Chondrocyte (in vitro differentiated cells): ENCODE results near the gene CTSS. TPM values are rescaled to one million over a fixed set of nuclear protein-coding genes. Genes with fewer than 3 reads are reported as not detected.
"Not testable (repeated sequence)": the region's sequence is repeated elsewhere in the genome, so short reads cannot be mapped to it uniquely, and the experiment has no call there.

Experiments used
- DNase-seq: peaks from one replicate; pipeline ENCODE4 v3.0.0; 2021; ENCODE audit warnings: mixed read lengths, low spot score
- H3K27ac Mint-ChIP-seq: one replicate; pipeline ENCODE4 v1.8.0; 2021; ENCODE audit warnings: mild to moderate bottlenecking, moderate library complexity, mixed read lengths; ENCODE audit not compliant: unreplicated experiment
- H3K27me3 Mint-ChIP-seq: 2 replicates; pipeline ENCODE4 v1.8.0; 2021; ENCODE audit warnings: low read depth, mixed read lengths
- H3K36me3 Mint-ChIP-seq: 2 replicates; pipeline ENCODE4 v1.8.0; 2021; ENCODE audit warnings: low read depth, mixed read lengths
- H3K4me1 Mint-ChIP-seq: 2 replicates; pipeline ENCODE4 v1.8.0; 2021; ENCODE audit warnings: low read depth, mild to moderate bottlenecking, mixed read lengths
- H3K4me3 Mint-ChIP-seq: one replicate; pipeline ENCODE4 v1.8.0; 2021; ENCODE audit warnings: mild to moderate bottlenecking, moderate library complexity, mixed read lengths; ENCODE audit not compliant: unreplicated experiment
- H3K9me3 Mint-ChIP-seq: 2 replicates; pipeline ENCODE4 v1.8.0; 2021; ENCODE audit warnings: low read depth, mixed read lengths
- CTCF ChIP-seq: fragments of 200-600 bp; sonication (generic); IDR thresholded peaks from 2 replicates; pipeline ENCODE4 v1.5.0; 2021; ENCODE audit warnings: antibody characterized with exemption, mild to moderate bottlenecking, moderate library complexity
- total RNA-seq: library from RNA; stranded (reverse); gene quantifications from 3 replicates; pipeline ENCODE4 v1.2.1, GENCODE V29; 2021

The CTSS gene
- total RNA-seq, 1 donor from 2014 or later = 1.5 TPM

GRCh38 chr1:150777544-150777943 lies 12.0 kb upstream of the CTSS start:
- Mint-ChIP-seq H3K36me3 (peaks cover 2% of the 10 kb centered on the region), H3K27me3 (no peaks in the 10 kb centered on the region), H3K4me3 (no peak overlapping the region), H3K27ac (no peak overlapping the region), H3K9me3 (no peaks in the 10 kb centered on the region), H3K4me1 (no peaks in the 10 kb centered on the region)
- no peak for DNase-seq
- no peak for TF ChIP-seq CTCF

DNA sequence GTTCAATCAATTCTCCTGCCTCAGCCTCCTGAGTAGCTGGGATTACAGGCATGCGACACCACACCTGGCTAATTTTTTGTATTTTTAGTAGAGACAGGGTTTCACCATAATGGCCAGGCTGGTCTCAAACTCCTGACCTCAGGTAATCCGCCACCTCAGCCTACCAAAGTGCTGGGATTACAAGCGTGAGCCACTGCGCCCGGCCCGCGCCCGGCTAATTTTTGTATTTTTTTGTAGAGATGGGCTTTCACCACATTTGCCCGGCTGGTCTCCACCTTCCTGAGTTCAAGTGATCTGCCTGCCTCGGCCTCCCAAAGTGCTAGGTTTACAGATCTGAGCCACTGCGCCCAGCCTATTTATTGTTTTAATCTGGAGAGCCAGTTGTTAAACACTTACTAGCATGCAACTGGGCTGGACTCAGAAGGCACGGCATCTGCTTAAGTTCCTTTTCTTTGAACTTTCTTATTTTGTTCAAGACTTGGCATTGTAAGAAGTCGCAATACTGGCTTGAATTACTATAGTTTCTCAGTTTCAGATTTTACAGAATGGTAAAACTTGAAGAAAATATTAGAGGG lies 10.4 kb upstream of the CTSS start:
- H3K9me3 Mint-ChIP-seq, H3K27me3 Mint-ChIP-seq, DNase-seq, H3K27ac Mint-ChIP-seq, H3K4me3 Mint-ChIP-seq, H3K4me1 Mint-ChIP-seq, H3K36me3 Mint-ChIP-seq: not testable (repeated sequence)

- no peak for DNase-seq
- H3K9me3 Mint-ChIP-seq = no peaks in the 10 kb centered on the region
- no peaks in the 10 kb centered on the region for H3K4me1 Mint-ChIP-seq
- H3K27me3 Mint-ChIP-seq = peaks cover 4% of the 10 kb centered on the region
- no peak overlapping the region for H3K4me3 Mint-ChIP-seq
- no peak for TF ChIP-seq CTCF
- H3K36me3 Mint-ChIP-seq = peaks cover under 1% of the 10 kb centered on the region
- H3K27ac Mint-ChIP-seq = no peak overlapping the region
Observed at GRCh38 chr1:150775276-150775675, 9.7 kb upstream of the CTSS start.

DNA sequence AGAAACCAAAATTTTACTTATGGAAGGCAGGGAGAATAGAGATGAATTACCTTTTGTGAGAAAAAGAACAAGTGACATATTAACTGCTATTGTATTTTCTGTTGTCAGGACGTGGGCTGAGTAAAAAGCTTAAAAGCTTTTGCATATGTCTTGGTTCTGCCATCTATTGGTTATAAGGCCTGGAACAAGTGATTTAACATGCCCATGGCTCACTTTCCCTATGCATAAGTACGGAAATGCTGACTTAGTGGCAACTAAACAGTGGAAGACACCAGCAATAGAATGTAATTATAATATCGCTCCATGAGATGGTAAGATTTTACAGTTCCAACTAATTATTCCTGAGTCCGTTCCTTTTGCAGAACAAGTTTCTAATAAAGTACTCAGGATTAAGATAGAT lies 6.7 kb upstream of the CTSS start:
- DNase-seq = no peak
- no peak for TF ChIP-seq CTCF
- Mint-ChIP-seq H3K27me3 (peaks cover 4% of the 10 kb centered on the region), H3K4me3 (no peak overlapping the region), H3K36me3 (no peaks in the 10 kb centered on the region), H3K9me3 (no peaks in the 10 kb centered on the region), H3K4me1 (no peaks in the 10 kb centered on the region), H3K27ac (no peak overlapping the region)

- H3K27ac Mint-ChIP-seq, H3K36me3 Mint-ChIP-seq, H3K9me3 Mint-ChIP-seq, H3K27me3 Mint-ChIP-seq, DNase-seq, H3K4me3 Mint-ChIP-seq: not testable (repeated sequence)
- peaks cover 18% of the 10 kb centered on the region for H3K4me1 Mint-ChIP-seq
Observed at GRCh38 chr1:150767704-150768103, 2.1 kb upstream of the CTSS start.

GRCh38 chr1:150765977-150766301 lies 361 bp upstream of the CTSS start:
- H3K27me3 Mint-ChIP-seq, DNase-seq, H3K4me3 Mint-ChIP-seq, H3K36me3 Mint-ChIP-seq, H3K9me3 Mint-ChIP-seq, H3K27ac Mint-ChIP-seq: not testable (repeated sequence)
- H3K4me1 Mint-ChIP-seq = peaks cover 18% of the 10 kb centered on the region

DNA sequence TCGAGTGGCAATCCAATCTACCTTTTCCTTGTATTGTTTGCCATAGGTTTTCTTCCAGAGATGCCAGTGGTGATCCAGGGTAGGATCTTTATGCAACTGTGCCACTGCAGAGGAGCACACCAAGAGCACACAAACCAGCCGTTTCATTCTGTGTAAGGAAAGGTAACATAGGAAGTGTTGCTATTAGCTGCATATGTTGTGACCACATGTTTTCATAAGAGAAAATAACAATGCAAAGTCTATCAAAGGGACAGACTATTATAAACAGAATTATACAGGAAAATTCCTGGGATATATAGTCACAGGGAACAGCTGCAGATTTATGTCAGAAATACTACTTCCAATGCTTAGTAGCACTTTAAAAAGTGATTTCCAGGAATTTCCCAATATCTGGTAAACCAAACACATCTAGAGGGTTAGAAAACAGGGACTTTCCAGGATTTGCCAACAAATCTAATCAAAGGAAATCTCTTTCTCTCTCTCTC lies 919 bp downstream of the CTSS start:
- Mint-ChIP-seq H3K4me1 (peaks cover 18% of the 10 kb centered on the region), H3K27ac (peak overlapping the region; percentile 50), H3K36me3 (peaks cover 4% of the 10 kb centered on the region), H3K27me3 (no peaks in the 10 kb centered on the region), H3K9me3 (peaks cover 5% of the 10 kb centered on the region), H3K4me3 (no peak overlapping the region)
- no peak for DNase-seq
- TF ChIP-seq CTCF = no peak
